NCI-H82 treated with DMSO at 0.1 percent for 48 hours (cell line): ENCODE data around the gene ZFAND3.
A peak's percentile ranks its signal among the peaks of the same experiment; 100 is the strongest.

ENCODE experiments used
- DNase-seq: peaks from one replicate; lab custom pipeline; 2025; ENCODE audit not compliant: unreplicated experiment; lab: John Stamatoyannopoulos, UW

Gene ZFAND3

GRCh38 chr6:37965964-37966676 is 146.6 kb downstream of the ZFAND3 start:
- no peak for DNase-seq

- no peak for DNase-seq
Measured at GRCh38 chr6:37966801-37967200, 147.3 kb downstream of the ZFAND3 start.

- no peak for DNase-seq
Measured at GRCh38 chr6:37967651-37968050, 148.1 kb downstream of the ZFAND3 start.

- DNase-seq: no peak
Measured at GRCh38 chr6:37971266-37971665, 151.7 kb downstream of the ZFAND3 start.

GRCh38 chr6:37971711-37972390 is 152.3 kb downstream of the ZFAND3 start:
- DNase-seq: peak; percentile 82

- DNase-seq: no peak
Measured at GRCh38 chr6:37972994-37973757, 153.6 kb downstream of the ZFAND3 start.

GRCh38 chr6:37974381-37974780 is 154.9 kb downstream of the ZFAND3 start:
- no peak for DNase-seq

GRCh38 chr6:37974943-37975342 is 155.4 kb downstream of the ZFAND3 start:
- no peak for DNase-seq

- DNase-seq: no peak
Measured at GRCh38 chr6:37977715-37978114, 158.2 kb downstream of the ZFAND3 start.

- no peak for DNase-seq
Measured at GRCh38 chr6:37979392-37980221, 160.1 kb downstream of the ZFAND3 start.

GRCh38 chr6:37980222-37980595 is 160.7 kb downstream of the ZFAND3 start:
- DNase-seq: no peak

GRCh38 chr6:37981626-37982025 is 162.1 kb downstream of the ZFAND3 start:
- no peak for DNase-seq

- no peak for DNase-seq
Measured at GRCh38 chr6:37982317-37982716, 162.8 kb downstream of the ZFAND3 start.

GRCh38 chr6:37983720-37984501 is 164.4 kb downstream of the ZFAND3 start:
- no peak for DNase-seq

GRCh38 chr6:37984578-37984977 is 165.1 kb downstream of the ZFAND3 start:
- DNase-seq: no peak

GRCh38 chr6:37985355-37985754 is 165.8 kb downstream of the ZFAND3 start:
- DNase-seq: no peak

GRCh38 chr6:37987018-37987417 is 167.5 kb downstream of the ZFAND3 start:
- DNase-seq: no peak

- no peak for DNase-seq
Measured at GRCh38 chr6:37987559-37987958, 168.0 kb downstream of the ZFAND3 start.

GRCh38 chr6:37988127-37988526 is 168.6 kb downstream of the ZFAND3 start:
- DNase-seq: no peak

GRCh38 chr6:37988696-37989095 is 169.2 kb downstream of the ZFAND3 start:
- DNase-seq: no peak
